HepG2 (cell line): ENCODE results near the gene TMTC3. TPM values are rescaled to one million over a fixed set of nuclear protein-coding genes. Genes with fewer than 3 reads are reported as not detected.
A peak's percentile ranks its signal among the peaks of the same experiment; 100 is the strongest.

ENCODE experiments used
- ATM ChIP-seq: fragments of 450-650 bp; IDR thresholded peaks from 2 replicates; pipeline ENCODE4 v1.7.1; 2017; ENCODE audit warnings: mild to moderate bottlenecking, borderline replicate concordance
- CBX5 ChIP-seq: sonication (generic); formaldehyde crosslinking; IDR thresholded peaks from 2 replicates; pipeline ENCODE4 v1.4.0; 2020; ENCODE audit warnings: missing genetic modification reagents, borderline replicate concordance
- ELF3 ChIP-seq: IDR thresholded peaks from 2 replicates; pipeline ENCODE4 v1.6.1; 2016; ENCODE audit warnings: missing genetic modification reagents, missing compliant biosample characterization
- FLYWCH1 ChIP-seq: sonication (generic); formaldehyde crosslinking; IDR thresholded peaks from 2 replicates; pipeline ENCODE4 v1.8.1; 2023; ENCODE audit warnings: mild to moderate bottlenecking, missing genetic modification reagents
- GABPA ChIP-seq, 2 experiments: IDR thresholded peaks; 2 replicates each; pipeline ENCODE4 v1.6.1; 2011 to 2016; ENCODE audit warnings: low read depth in 2 of 2, low read length in 1 of 2, missing biosample characterization in 1 of 2, missing genetic modification characterization in 1 of 2
- MAZ ChIP-seq, 2 experiments: sonication (generic) in 1 of 2; formaldehyde crosslinking in 1 of 2; IDR thresholded peaks; 2 replicates each; pipeline versions ENCODE4 v1.5.0 to v1.6.1; 2012 to 2020; ENCODE audit warnings: low read depth in 2 of 2, mild to moderate bottlenecking in 2 of 2, borderline replicate concordance in 1 of 2, improper control_type of control experiment in 1 of 2, low read length in 1 of 2, missing genetic modification reagents in 1 of 2, moderate library complexity in 1 of 2
- TBP ChIP-seq: sonication (generic); formaldehyde crosslinking; IDR thresholded peaks from 2 replicates; pipeline ENCODE4 v1.5.0; 2020; ENCODE audit warnings: missing genetic modification reagents
- TBX3 ChIP-seq: fragments of 450-650 bp; IDR thresholded peaks from 2 replicates; pipeline ENCODE4 v1.6.1; 2017; ENCODE audit warnings: antibody characterized with exemption, mild to moderate bottlenecking, inconsistent platforms, borderline replicate concordance
- TEAD3 ChIP-seq: optimal IDR thresholded peaks from 2 replicates; pipeline ENCODE3; 2016; ENCODE audit warnings: borderline replicate concordance
- TSC22D2 ChIP-seq: sonication (generic); formaldehyde crosslinking; IDR thresholded peaks from 2 replicates; pipeline ENCODE4 v1.5.1; 2020; ENCODE audit warnings: missing genetic modification reagents, mild to moderate bottlenecking, borderline replicate concordance
- ZNF253 ChIP-seq: sonication (generic); formaldehyde crosslinking; IDR thresholded peaks from 2 replicates; pipeline ENCODE4 v1.8.0; 2022; ENCODE audit warnings: mild to moderate bottlenecking, missing genetic modification reagents, borderline replicate concordance
- ZNF292 ChIP-seq: sonication (generic); formaldehyde crosslinking; IDR thresholded peaks from 2 replicates; pipeline ENCODE4 v1.8.1; 2022; ENCODE audit warnings: mild to moderate bottlenecking, low read depth, missing genetic modification reagents, borderline replicate concordance
- ZNF569 ChIP-seq: sonication (generic); formaldehyde crosslinking; IDR thresholded peaks from 2 replicates; pipeline ENCODE4 v1.5.0; 2020; ENCODE audit warnings: mild to moderate bottlenecking, missing genetic modification reagents, moderate library complexity, borderline replicate concordance
- polyA plus RNA-seq, 8 experiments: library from polyadenylated mRNA; depleted of rRNA in 3 of 8; stranded (reverse) in 7 of 8; unstranded in 1 of 8; fragments of >200 nt; fragmentation: Illumina TruSeq in 4 of 8; extraction: Trizol in 4 of 8; gene quantifications; 2 replicates each; pipeline versions ENCODE4 v1.2.1 to v1.2.3, GENCODE V29; 2011 to 2016; ENCODE audit warnings: low read depth in 4 of 8, missing spikeins in 1 of 8, mixed read lengths in 1 of 8; ENCODE audit not compliant: insufficient read depth in 1 of 8
- total RNA-seq, 5 experiments: library from RNA; depleted of rRNA; stranded (reverse); fragments of >200 nt; fragmentation: Illumina TruSeq; extraction: Trizol; gene quantifications; 2 replicates each; pipeline ENCODE4 v1.2.3, GENCODE V29; 2016; ENCODE audit warnings: low read depth in 1 of 5
- TF ChIP-seq, protein P1 (sequence below): fragments of 450-650 bp; IDR thresholded peaks from 2 replicates; pipeline ENCODE4 v1.6.1; 2017; ENCODE audit warnings: mild to moderate bottlenecking
- TF ChIP-seq, protein P2 (sequence below): IDR thresholded peaks from 2 replicates; pipeline ENCODE4 v1.6.1; 2016; ENCODE audit warnings: control low read depth
- TF ChIP-seq, protein P3 (sequence below): sonication (generic); formaldehyde crosslinking; IDR thresholded peaks from 2 replicates; pipeline ENCODE4; 2020; ENCODE audit warnings: missing genetic modification reagents, mild to moderate bottlenecking, borderline replicate concordance
- TF ChIP-seq, protein P4 (sequence below): sonication (generic); formaldehyde crosslinking; IDR thresholded peaks from 2 replicates; pipeline ENCODE4 v1.8.0; 2022; ENCODE audit warnings: missing genetic modification reagents, mild to moderate bottlenecking, borderline replicate concordance
- TF ChIP-seq, protein P5 (sequence below): sonication (generic); formaldehyde crosslinking; IDR thresholded peaks from 2 replicates; pipeline ENCODE4 v1.8.1; 2023; ENCODE audit warnings: mild to moderate bottlenecking, inconsistent platforms, moderate library complexity, missing genetic modification reagents, borderline replicate concordance

The TMTC3 gene
- total and polyA plus RNA-seq, 2 of the 13 experiments (the other 11 are each of a cell fraction or from before 2014, with no cell fraction given): 6.3 to 22.5 TPM

DNA sequence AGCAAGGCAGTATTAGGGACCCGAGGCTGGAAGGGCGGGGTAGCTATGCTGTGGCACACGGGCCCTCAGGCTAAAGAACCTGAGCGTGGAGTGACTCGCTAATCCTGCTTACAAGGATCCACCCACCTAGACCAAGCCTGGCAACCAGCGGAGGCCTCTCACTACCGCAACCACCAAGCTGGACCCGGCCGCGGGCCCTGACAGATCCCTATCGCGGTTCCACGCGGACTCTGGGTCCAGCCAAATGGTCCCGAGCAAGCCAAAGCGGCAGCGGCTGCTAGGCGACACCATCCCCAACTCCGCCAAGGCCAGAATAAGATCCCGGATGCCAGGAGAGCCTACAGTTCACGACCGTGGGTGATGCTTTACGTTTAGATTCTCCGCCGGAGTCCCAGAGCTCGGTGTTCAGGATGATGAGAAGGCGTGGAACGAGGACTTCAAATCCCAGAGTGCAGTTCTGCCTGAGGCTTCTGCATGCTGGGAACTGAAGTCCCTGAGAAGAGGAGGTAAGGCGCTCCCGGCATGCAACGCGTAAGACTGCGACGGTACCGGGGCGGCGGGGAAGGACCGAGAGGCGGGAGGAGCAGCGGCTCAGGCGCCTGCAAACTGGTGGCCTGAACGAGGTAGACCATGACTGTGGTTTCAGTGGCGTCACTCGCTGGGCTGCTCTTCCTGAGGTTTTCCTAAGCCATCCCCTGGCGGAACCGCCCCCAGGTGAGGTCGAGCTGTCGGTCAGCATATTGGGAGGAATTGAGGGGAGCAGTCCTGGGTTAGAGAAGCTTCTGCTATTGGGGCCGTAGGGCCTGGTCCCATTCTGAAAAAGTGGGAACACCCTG is at the start of gene TMTC3, which contains the start of gene CEP290 (continued):
- TF ChIP-seq, protein P1, sequence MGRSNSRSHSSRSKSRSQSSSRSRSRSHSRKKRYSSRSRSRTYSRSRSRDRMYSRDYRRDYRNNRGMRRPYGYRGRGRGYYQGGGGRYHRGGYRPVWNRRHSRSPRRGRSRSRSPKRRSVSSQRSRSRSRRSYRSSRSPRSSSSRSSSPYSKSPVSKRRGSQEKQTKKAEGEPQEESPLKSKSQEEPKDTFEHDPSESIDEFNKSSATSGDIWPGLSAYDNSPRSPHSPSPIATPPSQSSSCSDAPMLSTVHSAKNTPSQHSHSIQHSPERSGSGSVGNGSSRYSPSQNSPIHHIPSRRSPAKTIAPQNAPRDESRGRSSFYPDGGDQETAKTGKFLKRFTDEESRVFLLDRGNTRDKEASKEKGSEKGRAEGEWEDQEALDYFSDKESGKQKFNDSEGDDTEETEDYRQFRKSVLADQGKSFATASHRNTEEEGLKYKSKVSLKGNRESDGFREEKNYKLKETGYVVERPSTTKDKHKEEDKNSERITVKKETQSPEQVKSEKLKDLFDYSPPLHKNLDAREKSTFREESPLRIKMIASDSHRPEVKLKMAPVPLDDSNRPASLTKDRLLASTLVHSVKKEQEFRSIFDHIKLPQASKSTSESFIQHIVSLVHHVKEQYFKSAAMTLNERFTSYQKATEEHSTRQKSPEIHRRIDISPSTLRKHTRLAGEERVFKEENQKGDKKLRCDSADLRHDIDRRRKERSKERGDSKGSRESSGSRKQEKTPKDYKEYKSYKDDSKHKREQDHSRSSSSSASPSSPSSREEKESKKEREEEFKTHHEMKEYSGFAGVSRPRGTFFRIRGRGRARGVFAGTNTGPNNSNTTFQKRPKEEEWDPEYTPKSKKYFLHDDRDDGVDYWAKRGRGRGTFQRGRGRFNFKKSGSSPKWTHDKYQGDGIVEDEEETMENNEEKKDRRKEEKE: no peak
- TF ChIP-seq CBX5 (CRISPR knock-in tag) (peak; percentile 67; the same call in 1 of the 2 replicates), TEAD3 (CRISPR knock-in tag) (peak; percentile 85), ATM (no peak), GABPA (IDR thresholded peaks at IDR 0.05; ENCODE audit: low read depth, low read length) (no peak), GABPA (CRISPR knock-in tag; IDR thresholded peaks at IDR 0.05; ENCODE audit: low read depth) (peak; percentile 89), FLYWCH1 (CRISPR knock-in tag) (no peak), ZNF292 (0 out of 2 replicates have a peak, but pooled peaks have one; percentile 22), TBX3 (no peak), ZNF569 (CRISPR knock-in tag) (no peak), TBP (CRISPR knock-in tag) (peak; percentile 99), TSC22D2 (no peak), ZNF253 (CRISPR knock-in tag) (no peak), ELF3 (CRISPR knock-in tag) (peak; percentile 65), MAZ (IDR thresholded peaks at IDR 0.05; ENCODE audit: borderline replicate concordance, low read depth, low read length) (peak; percentile 22; the same call in 1 of the 2 replicates), MAZ (CRISPR knock-in tag; IDR thresholded peaks at IDR 0.05; ENCODE audit: low read depth) (0 out of 2 replicates have a peak, but pooled peaks have one; percentile 45)
- TF ChIP-seq, protein P2, sequence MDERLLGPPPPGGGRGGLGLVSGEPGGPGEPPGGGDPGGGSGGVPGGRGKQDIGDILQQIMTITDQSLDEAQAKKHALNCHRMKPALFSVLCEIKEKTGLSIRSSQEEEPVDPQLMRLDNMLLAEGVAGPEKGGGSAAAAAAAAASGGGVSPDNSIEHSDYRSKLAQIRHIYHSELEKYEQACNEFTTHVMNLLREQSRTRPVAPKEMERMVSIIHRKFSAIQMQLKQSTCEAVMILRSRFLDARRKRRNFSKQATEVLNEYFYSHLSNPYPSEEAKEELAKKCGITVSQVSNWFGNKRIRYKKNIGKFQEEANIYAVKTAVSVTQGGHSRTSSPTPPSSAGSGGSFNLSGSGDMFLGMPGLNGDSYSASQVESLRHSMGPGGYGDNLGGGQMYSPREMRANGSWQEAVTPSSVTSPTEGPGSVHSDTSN (CRISPR knock-in tag): no peak
- TF ChIP-seq, protein P3, sequence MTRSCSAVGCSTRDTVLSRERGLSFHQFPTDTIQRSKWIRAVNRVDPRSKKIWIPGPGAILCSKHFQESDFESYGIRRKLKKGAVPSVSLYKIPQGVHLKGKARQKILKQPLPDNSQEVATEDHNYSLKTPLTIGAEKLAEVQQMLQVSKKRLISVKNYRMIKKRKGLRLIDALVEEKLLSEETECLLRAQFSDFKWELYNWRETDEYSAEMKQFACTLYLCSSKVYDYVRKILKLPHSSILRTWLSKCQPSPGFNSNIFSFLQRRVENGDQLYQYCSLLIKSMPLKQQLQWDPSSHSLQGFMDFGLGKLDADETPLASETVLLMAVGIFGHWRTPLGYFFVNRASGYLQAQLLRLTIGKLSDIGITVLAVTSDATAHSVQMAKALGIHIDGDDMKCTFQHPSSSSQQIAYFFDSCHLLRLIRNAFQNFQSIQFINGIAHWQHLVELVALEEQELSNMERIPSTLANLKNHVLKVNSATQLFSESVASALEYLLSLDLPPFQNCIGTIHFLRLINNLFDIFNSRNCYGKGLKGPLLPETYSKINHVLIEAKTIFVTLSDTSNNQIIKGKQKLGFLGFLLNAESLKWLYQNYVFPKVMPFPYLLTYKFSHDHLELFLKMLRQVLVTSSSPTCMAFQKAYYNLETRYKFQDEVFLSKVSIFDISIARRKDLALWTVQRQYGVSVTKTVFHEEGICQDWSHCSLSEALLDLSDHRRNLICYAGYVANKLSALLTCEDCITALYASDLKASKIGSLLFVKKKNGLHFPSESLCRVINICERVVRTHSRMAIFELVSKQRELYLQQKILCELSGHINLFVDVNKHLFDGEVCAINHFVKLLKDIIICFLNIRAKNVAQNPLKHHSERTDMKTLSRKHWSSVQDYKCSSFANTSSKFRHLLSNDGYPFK: peak; percentile 81; the same call in 1 of the 2 replicates
- TF ChIP-seq, protein P4, sequence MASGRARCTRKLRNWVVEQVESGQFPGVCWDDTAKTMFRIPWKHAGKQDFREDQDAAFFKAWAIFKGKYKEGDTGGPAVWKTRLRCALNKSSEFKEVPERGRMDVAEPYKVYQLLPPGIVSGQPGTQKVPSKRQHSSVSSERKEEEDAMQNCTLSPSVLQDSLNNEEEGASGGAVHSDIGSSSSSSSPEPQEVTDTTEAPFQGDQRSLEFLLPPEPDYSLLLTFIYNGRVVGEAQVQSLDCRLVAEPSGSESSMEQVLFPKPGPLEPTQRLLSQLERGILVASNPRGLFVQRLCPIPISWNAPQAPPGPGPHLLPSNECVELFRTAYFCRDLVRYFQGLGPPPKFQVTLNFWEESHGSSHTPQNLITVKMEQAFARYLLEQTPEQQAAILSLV (CRISPR knock-in tag): peak; percentile 84
- TF ChIP-seq, protein P5, sequence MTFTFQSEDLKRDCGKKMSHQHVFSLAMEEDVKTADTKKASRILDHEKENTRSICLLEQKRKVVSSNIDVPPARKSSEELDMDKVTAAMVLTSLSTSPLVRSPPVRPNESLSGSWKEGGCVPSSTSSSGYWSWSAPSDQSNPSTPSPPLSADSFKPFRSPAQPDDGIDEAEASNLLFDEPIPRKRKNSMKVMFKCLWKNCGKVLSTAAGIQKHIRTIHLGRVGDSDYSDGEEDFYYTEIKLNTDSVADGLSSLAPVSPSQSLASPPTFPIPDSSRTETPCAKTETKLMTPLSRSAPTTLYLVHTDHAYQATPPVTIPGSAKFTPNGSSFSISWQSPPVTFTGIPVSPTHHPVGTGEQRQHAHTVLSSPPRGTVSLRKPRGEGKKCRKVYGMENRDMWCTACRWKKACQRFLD (CRISPR knock-in tag): no peak
